Right atrium auricular region (tissue), 2 donors: ENCODE results near the gene OR14I1. TPM values are rescaled to one million over a fixed set of nuclear protein-coding genes. Genes with fewer than 3 reads are reported as not detected.
"Not testable (repeated sequence)": the region's sequence is repeated elsewhere in the genome, so short reads cannot be mapped to it uniquely, and the experiment has no call there.

ENCODE experiments used
- DNase-seq: peaks from one replicate; pipeline ENCODE4 v3.0.0-alpha.2; 2019; ENCODE audit warnings: low spot score
- H3K27ac ChIP-seq, 2 donors: fragments of 200-600 bp; sonication (generic); 1 replicate in 1 of 2; 2 replicates in 1 of 2; pipeline ENCODE4 v1.5.1; 2016 to 2019
- H3K27me3 ChIP-seq, 2 donors: fragments of 200-600 bp; sonication (generic); one replicate each; pipeline versions ENCODE4 v1.5.1 to v1.6.0; 2017 to 2019
- H3K36me3 ChIP-seq: fragments of 200-600 bp; sonication (generic); one replicate; pipeline ENCODE4 v1.5.1; 2016
- H3K4me1 ChIP-seq, 2 donors: fragments of 200-600 bp; sonication (generic); one replicate each; pipeline versions ENCODE4 v1.5.1 to v1.6.0; 2017 to 2019
- H3K4me3 ChIP-seq, 2 donors: fragments of 200-600 bp; sonication (generic); 1 replicate in 1 of 2; 2 replicates in 1 of 2; pipeline ENCODE4 v1.5.1; 2017 to 2019; ENCODE audit warnings: mild to moderate bottlenecking in 1 of 2, moderate library complexity in 1 of 2
- H3K9me3 ChIP-seq, 2 donors: fragments of 200-600 bp; sonication (generic); one replicate each; pipeline ENCODE4 v1.5.1; 2019
- total RNA-seq, 2 donors: library from RNA; depleted of rRNA; stranded (reverse); fragments of >200 nt; gene quantifications; one replicate each; pipeline ENCODE4 v1.1.0, GENCODE V29; 2016
- TF ChIP-seq, protein P1 (sequence below), 2 donors: fragments of 200-600 bp; sonication (generic); IDR thresholded peaks; one replicate each; pipeline ENCODE4 v1.5.1; 2019; ENCODE audit warnings: antibody characterized with exemption in 2 of 2

Gene OR14I1
- total RNA-seq, 2 donors from 2014 or later: not detected

DNA sequence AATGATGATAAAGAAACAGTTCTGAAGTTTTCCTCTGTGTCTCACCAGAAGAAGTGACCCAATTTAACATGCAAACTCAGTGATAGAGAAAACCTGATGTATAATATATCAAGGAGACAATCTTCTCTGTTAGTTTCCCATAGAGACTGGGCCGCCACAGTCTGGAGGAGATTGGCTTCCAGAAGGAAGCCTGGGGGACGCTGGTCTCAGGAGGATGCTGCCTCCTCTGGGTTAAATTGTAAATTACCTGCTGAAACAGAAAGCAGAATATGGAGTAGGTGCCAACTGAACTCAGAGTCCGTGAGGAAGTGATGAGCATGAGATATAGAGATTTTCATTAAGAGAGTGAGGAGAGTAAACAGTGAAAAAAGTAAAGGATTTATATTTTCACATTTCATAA lies 15.8 kb downstream of the OR14I1 start:
- TF ChIP-seq, protein P1, sequence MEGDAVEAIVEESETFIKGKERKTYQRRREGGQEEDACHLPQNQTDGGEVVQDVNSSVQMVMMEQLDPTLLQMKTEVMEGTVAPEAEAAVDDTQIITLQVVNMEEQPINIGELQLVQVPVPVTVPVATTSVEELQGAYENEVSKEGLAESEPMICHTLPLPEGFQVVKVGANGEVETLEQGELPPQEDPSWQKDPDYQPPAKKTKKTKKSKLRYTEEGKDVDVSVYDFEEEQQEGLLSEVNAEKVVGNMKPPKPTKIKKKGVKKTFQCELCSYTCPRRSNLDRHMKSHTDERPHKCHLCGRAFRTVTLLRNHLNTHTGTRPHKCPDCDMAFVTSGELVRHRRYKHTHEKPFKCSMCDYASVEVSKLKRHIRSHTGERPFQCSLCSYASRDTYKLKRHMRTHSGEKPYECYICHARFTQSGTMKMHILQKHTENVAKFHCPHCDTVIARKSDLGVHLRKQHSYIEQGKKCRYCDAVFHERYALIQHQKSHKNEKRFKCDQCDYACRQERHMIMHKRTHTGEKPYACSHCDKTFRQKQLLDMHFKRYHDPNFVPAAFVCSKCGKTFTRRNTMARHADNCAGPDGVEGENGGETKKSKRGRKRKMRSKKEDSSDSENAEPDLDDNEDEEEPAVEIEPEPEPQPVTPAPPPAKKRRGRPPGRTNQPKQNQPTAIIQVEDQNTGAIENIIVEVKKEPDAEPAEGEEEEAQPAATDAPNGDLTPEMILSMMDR (IDR thresholded peaks at IDR 0.05): no peak
- H3K9me3 ChIP-seq: no peaks in the 10 kb centered on the region
- no peaks in the 10 kb centered on the region for H3K36me3 ChIP-seq
- H3K4me1 ChIP-seq: no peaks in the 10 kb centered on the region
- no peak overlapping the region for H3K4me3 ChIP-seq
- DNase-seq: no peak
- H3K27ac ChIP-seq: no peak overlapping the region
- no peaks in the 10 kb centered on the region for H3K27me3 ChIP-seq

DNA sequence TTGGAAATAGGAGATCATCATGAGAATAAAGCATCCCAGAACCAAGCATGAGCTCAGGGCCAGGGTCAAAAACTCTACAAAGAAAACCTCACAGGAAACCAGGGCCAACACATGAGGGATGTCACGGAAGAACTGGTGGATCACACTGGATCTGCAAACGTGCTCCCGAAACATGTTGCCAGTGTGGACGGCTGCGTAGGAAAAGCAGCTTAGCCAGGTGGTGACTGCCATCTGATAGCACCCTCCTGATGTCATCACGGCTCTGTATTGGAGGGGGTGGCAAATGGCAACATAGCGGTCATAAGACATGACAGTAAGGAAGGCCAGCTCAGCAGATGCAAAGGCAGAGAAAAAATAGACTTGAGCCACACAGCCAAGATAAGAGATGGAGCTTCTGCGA lies 20.9 kb downstream of the OR14I1 start:
- H3K36me3 ChIP-seq: no peaks in the 10 kb centered on the region
- H3K4me3 ChIP-seq: no peak overlapping the region
- H3K27ac ChIP-seq: no peak overlapping the region
- H3K27me3 ChIP-seq: no peaks in the 10 kb centered on the region
- no peaks in the 10 kb centered on the region for H3K9me3 ChIP-seq
- TF ChIP-seq, protein P1 (IDR thresholded peaks at IDR 0.05): no peak
- no peaks in the 10 kb centered on the region for H3K4me1 ChIP-seq
- no peak for DNase-seq

DNA sequence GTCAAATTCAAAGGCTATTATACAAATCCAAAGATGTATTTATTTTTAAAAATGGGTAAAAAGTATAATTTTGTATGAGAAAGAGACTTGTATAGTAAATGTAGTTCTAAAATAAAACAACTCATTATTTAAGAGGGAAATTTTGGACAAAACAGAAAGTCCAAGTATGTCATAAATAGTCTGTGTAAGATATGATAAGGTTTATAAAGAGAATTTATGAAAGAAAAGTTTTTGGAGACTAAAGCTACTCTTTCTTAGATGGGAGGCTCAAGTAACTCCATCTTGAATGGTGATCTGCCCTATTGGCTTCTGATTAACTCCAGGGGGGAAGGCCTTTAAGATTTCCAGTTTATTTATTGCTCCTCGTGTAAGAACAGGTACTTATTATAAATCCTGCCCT lies 32.6 kb downstream of the OR14I1 start:
- peaks cover 0 to 8% of the 10 kb centered on the region in 2 donors for H3K9me3 ChIP-seq
- H3K27me3 ChIP-seq: no peaks in the 10 kb centered on the region
- no peak for DNase-seq
- TF ChIP-seq, protein P1 (IDR thresholded peaks at IDR 0.05): no peak
- H3K27ac ChIP-seq: no peak overlapping the region
- no peaks in the 10 kb centered on the region for H3K36me3 ChIP-seq
- H3K4me1 ChIP-seq: no peaks in the 10 kb centered on the region
- H3K4me3 ChIP-seq: no peak overlapping the region

DNA sequence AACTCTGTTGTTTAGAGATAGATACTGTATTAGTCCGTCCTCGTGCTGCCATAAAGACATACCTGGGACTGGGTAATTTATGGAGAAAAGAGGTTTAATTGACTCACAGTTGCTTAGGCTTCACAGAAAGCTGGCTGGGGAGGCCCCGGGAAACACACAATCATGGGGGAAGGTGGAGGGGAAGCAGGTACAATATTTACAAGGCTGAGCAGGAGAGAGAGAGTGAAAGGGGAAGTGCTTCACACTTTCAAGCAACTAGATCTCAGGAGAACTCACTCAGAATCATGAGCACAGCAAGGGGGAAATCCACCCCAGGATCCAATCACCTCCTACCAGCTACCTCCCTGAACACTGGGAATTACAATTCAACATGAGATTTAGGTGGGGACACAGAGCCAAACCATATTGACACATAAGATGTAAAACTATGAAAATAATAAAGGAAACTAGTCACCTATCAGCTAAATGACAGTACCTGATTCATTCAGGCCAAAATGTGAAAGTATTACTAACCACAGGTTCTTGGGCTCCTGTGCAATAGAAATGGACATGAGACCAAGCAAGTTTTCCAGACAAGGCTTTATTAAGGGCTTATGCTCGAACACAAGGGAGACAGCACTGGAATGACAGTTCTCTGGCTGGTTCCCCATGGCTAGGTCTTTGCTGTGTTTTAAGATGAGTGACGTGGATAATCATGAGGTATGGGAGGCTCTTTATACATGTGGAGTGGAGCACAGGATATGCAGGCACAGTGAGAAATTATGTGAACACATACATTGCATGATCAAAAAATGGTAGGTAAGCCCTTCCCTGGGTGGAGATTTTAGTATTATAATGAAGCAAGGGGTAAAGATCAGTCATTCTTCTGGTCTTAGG lies 38.9 kb downstream of the OR14I1 start:
- not testable (repeated sequence) for H3K27me3 ChIP-seq, H3K36me3 ChIP-seq, H3K9me3 ChIP-seq, H3K4me1 ChIP-seq, H3K4me3 ChIP-seq, H3K27ac ChIP-seq, DNase-seq

DNA sequence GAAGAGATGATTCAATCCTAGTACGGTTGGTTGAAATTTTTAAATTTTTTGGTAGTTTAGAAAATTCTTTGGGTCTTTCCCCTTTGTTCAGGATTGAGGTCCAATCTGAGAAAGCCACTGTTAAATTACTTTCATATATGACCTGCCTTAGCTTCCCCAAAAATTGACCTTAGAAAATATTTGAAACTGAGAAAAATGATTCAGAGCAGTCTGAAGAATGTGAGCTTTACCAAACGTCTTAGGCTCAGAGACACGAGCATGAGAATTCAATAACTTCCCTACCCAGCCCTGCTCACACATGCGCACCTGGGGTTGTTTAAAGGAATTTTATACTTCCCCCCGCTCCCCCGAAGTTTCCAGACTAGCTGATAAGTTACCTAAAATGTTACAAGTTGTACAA lies 45.8 kb downstream of the OR14I1 start:
- not testable (repeated sequence) for H3K9me3 ChIP-seq, H3K27ac ChIP-seq, H3K36me3 ChIP-seq, H3K4me3 ChIP-seq, H3K27me3 ChIP-seq, DNase-seq, H3K4me1 ChIP-seq

DNA sequence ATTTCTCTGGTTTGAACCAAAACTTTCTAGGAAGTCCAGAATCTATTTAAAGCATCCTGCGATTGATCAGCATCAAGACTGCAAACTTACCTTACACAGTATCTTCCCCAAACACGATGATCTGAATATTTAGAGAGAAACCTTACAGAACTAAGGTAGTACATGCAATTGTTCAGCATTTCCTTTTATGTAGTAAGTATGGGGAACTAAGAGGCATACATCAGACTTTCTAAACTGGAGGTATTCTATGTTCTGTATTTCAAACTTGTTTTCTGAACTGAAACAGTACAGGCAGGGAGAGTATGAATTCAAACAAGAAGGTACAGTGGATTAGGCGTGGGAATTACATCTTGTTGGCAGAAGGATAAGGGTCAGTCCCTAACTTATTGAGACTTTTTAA lies 47.2 kb downstream of the OR14I1 start, which contains the start of gene OR2T27:
Gene OR2T27 (minus strand): TSS at position 175 of the 400 bp plus-strand sequence. CDS start 4,644 bp downstream, outside the sequence.
- not testable (repeated sequence) for H3K4me3 ChIP-seq, DNase-seq, H3K4me1 ChIP-seq, H3K9me3 ChIP-seq, H3K36me3 ChIP-seq, H3K27ac ChIP-seq, H3K27me3 ChIP-seq

Other genes with a start within 250 kb of the OR14I1 start
- gene OR2T3, start 229.4 kb downstream of the OR14I1 start, total RNA-seq: not detected
- not detected for gene OR2T5, start 214.2 kb downstream of the OR14I1 start, total RNA-seq
- not detected for gene OR2G6, start 194.7 kb downstream of the OR14I1 start, total RNA-seq
- not detected for gene OR2T29, start 140.0 kb downstream of the OR14I1 start, total RNA-seq
- not detected for gene OR2T34, start 128.0 kb downstream of the OR14I1 start, total RNA-seq
- not detected for gene OR2T10, start 105.1 kb downstream of the OR14I1 start, total RNA-seq
- gene OR2T11, start 67.7 kb downstream of the OR14I1 start, total RNA-seq: not detected
- gene OR2T35, start 57.5 kb downstream of the OR14I1 start, total RNA-seq: not detected
- not detected for gene OR2T27, start 47.2 kb downstream of the OR14I1 start, total RNA-seq
- not detected for gene LYPD8, start 53.0 kb upstream of the OR14I1 start, total RNA-seq
- gene SH3BP5L, start 123.1 kb upstream of the OR14I1 start, total RNA-seq: 10 to 100 TPM; 13.6 to 18.5 TPM
- gene ZNF672, start 135.5 kb upstream of the OR14I1 start, total RNA-seq: 10 to 100 TPM; 55.3 to 59.1 TPM
- gene ZNF692, start 156.3 kb upstream of the OR14I1 start, total RNA-seq: 10 to 100 TPM in 1 of 2 donors, 1 to 10 TPM in 1; 9.7 to 11.8 TPM
- gene PGBD2, start 203.5 kb upstream of the OR14I1 start, total RNA-seq: 1 to 10 TPM; 2.4 to 3.1 TPM